ENCODE measurements around the gene MEA1. TPM values are rescaled to one million over a fixed set of nuclear protein-coding genes. Genes with fewer than 3 reads are reported as not detected.

Gene MEA1
- total RNA-seq, 1 experiment from 2014 or later, result 77.6 TPM

DNA sequence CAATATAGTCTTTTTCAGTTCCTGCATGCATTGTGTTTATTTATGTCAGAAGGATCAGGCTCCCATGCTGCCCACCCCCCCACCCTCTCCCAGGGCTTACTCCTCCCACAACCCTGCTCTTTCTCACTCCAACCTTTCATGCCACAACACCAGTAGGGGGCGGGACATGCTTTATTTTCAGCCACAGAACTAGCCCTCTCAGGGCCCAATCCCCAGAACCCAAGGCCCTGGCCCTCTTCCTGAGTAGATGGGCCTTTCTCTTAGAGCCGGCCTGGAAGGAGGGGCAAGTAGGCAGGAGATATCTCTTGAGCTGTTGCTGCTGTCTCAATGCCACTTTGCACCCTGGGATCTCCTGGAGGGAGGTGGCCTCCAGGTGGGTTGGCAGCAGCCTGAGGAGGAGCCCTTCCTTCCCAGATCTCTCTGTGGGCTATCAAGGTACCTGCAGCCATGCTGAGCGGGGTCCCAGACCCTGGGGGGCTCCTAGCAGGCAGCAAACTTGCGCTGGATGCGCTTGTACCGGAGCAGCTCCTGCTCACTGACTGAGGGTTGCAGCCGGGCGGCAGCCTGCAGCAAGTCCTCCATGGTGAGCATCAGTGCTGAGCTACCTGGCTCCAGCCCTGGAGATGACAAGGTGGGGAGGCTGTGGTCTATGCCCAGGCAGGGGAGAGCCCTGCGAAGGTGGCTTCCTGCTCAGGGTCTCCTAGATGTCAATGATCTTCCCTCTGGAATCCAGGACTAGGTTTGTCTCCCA lies 49.7 kb downstream of the MEA1 start:
- intact Hi-C loops (cut with micrococcal nuclease; ENCODE audit: unreplicated experiment), result no loop called here

DNA sequence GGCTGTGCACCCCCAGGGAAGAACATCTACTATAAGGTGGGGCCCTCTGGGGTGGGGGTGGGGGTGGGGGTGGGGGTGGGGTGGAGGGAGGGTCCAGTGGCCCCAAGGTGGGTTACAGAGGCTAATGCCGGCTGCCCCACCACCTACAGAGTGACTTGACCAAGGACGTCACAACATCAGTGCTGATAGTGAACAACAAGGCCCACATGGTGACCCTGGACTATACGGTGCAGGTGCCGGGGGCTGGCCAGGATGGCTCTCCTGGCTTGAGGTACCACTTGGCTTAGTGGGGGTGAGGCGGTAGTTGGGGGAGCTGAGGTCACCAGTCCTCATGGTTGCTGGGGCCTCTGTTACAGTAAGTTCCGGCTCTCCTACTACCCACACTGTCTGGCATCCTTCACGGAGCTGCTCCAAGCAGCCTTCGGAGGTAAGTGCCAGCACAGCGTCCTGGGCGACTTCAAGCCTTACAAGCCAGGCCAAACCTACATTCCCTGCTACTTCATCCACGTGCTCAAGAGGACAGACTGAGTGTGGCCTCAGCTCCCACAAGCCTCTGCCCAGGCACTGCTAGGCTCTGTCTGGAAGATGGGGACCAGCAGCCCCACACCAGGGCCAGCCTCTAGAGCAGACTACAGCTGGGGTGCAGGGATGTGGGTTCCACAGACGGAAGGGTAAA lies 50.4 kb downstream of the MEA1 start:
- no peak for DNase-seq
- BruUV-seq (replicated peaks), result no TSS peak
- Histone ChIP-seq H3K4me3 (no peak overlapping the region), H3K27me3 (ENCODE audit: insufficient read depth, low read depth) (no peaks in the 10 kb centered on the region), H2AFZ (no peak overlapping the region), H3K9me3 (ENCODE audit: insufficient read depth, low read depth) (no peaks in the 10 kb centered on the region), H3K27ac (no peak overlapping the region), H3K79me2 (ENCODE audit: low read depth) (no peaks in the 10 kb centered on the region), H3K9me2 (ENCODE audit: insufficient read depth) (no peaks in the 10 kb centered on the region), H3K4me1 (replicated peaks; ENCODE audit: insufficient read depth) (peaks cover 11% of the 10 kb centered on the region), H4K20me1 (ENCODE audit: insufficient read depth) (no peaks in the 10 kb centered on the region), H3F3A (ENCODE audit: insufficient read depth, low read depth) (peaks cover 9% of the 10 kb centered on the region; the same call in 1 of the 2 replicates), H3K36me3 (ENCODE audit: low read depth) (no peaks in the 10 kb centered on the region; the same call in 1 of the 2 replicates), H3K4me2 (no peak overlapping the region)
- POLR2A ChIA-PET (ENCODE audit: unreplicated experiment), result no interaction called here
- TF ChIP-seq, protein P1, sequence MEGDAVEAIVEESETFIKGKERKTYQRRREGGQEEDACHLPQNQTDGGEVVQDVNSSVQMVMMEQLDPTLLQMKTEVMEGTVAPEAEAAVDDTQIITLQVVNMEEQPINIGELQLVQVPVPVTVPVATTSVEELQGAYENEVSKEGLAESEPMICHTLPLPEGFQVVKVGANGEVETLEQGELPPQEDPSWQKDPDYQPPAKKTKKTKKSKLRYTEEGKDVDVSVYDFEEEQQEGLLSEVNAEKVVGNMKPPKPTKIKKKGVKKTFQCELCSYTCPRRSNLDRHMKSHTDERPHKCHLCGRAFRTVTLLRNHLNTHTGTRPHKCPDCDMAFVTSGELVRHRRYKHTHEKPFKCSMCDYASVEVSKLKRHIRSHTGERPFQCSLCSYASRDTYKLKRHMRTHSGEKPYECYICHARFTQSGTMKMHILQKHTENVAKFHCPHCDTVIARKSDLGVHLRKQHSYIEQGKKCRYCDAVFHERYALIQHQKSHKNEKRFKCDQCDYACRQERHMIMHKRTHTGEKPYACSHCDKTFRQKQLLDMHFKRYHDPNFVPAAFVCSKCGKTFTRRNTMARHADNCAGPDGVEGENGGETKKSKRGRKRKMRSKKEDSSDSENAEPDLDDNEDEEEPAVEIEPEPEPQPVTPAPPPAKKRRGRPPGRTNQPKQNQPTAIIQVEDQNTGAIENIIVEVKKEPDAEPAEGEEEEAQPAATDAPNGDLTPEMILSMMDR (conservative IDR thresholded peaks at IDR 0.05), result no peak
- TF ChIP-seq EZH2 (IDR thresholded peaks at IDR 0.05; ENCODE audit: low read depth), result no peak
- intact Hi-C loops (cut with micrococcal nuclease; ENCODE audit: unreplicated experiment), result no loop called here
- CTCF ChIA-PET, result no interaction called here

More for the DNA sequence above, 49.7 kb downstream of the MEA1 start:
- H3F3A ChIP-seq (ENCODE audit: insufficient read depth, low read depth), result peaks cover 9% of the 10 kb centered on the region; the same call in 1 of the 2 replicates
- CTCF ChIA-PET, result interaction anchor here (0.6 kb wide), 1 partner anchor 19 kb away, joined by 4 read pairs; no protein-coding TSS in a partner anchor
- H3K27ac ChIP-seq, result no peak overlapping the region
- H3K4me1 ChIP-seq (replicated peaks; ENCODE audit: insufficient read depth), result peaks cover 11% of the 10 kb centered on the region
- no peak overlapping the region for H3K4me2 ChIP-seq
- no peaks in the 10 kb centered on the region for H3K27me3 ChIP-seq (ENCODE audit: insufficient read depth, low read depth)
- POLR2A ChIA-PET (ENCODE audit: unreplicated experiment), result no interaction called here
- no peaks in the 10 kb centered on the region for H4K20me1 ChIP-seq (ENCODE audit: insufficient read depth)
- no peak overlapping the region for H2AFZ ChIP-seq
- H3K9me2 ChIP-seq (ENCODE audit: insufficient read depth), result no peaks in the 10 kb centered on the region
- BruUV-seq (replicated peaks), result no TSS peak
- H3K4me3 ChIP-seq, result no peak overlapping the region
- no peak for TF ChIP-seq EZH2 (IDR thresholded peaks at IDR 0.05; ENCODE audit: low read depth)
- TF ChIP-seq, protein P1 (conservative IDR thresholded peaks at IDR 0.05), result peak; percentile 49
- H3K36me3 ChIP-seq (ENCODE audit: low read depth), result no peaks in the 10 kb centered on the region; the same call in 1 of the 2 replicates
- no peaks in the 10 kb centered on the region for H3K79me2 ChIP-seq (ENCODE audit: low read depth)
- H3K9me3 ChIP-seq (ENCODE audit: insufficient read depth, low read depth), result no peaks in the 10 kb centered on the region
- DNase-seq, result peak in 1 of 2 experiments; percentile 25

DNA sequence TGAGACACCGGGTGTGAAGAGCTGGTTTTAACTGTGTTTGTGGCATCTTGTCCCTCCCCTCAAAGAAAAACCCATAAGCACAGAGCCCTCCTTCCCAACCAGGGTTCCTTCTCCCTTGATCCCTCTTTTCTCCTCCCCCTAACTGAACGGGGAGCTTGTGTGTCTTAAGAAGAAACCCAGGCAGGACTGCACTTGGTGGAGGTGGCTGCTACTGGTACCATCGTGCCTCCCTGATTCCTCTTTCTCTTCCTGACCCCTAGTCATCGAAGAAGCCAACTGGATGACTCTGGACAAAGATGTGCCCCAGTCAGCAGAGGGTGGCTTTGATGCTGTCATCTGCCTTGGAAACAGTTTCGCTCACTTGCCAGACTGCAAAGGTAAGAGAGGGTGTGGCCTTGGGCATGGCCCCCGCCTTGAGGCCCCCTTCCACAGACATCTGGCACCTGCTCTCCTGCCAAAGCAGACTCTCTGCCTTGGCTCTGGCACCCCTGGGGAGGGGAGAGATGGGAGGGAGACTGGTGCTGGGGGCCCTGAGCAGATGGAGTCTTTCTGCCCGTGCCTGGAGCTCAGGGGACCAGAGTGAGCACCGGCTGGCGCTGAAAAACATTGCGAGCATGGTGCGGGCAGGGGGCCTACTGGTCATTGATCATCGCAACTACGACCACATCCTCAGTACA lies 51.1 kb downstream of the MEA1 start:
- Histone ChIP-seq H3K9me2 (ENCODE audit: insufficient read depth) (no peaks in the 10 kb centered on the region), H3K79me2 (ENCODE audit: low read depth) (no peaks in the 10 kb centered on the region), H3K4me3 (no peak overlapping the region), H3K36me3 (ENCODE audit: low read depth) (no peaks in the 10 kb centered on the region; the same call in 1 of the 2 replicates), H2AFZ (no peak overlapping the region), H3K27ac (no peak overlapping the region), H3K4me1 (replicated peaks; ENCODE audit: insufficient read depth) (peaks cover 11% of the 10 kb centered on the region), H3F3A (ENCODE audit: insufficient read depth, low read depth) (peaks cover 9% of the 10 kb centered on the region; the same call in 1 of the 2 replicates), H3K4me2 (no peak overlapping the region), H3K27me3 (ENCODE audit: insufficient read depth, low read depth) (no peaks in the 10 kb centered on the region), H4K20me1 (ENCODE audit: insufficient read depth) (no peaks in the 10 kb centered on the region), H3K9me3 (ENCODE audit: insufficient read depth, low read depth) (no peaks in the 10 kb centered on the region)
- ChIA-PET POLR2A (ENCODE audit: unreplicated experiment) (no interaction called here), CTCF (no interaction called here)
- intact Hi-C loops (cut with micrococcal nuclease; ENCODE audit: unreplicated experiment), result no loop called here
- TF ChIP-seq, protein P1 (conservative IDR thresholded peaks at IDR 0.05), result no peak
- TF ChIP-seq EZH2 (IDR thresholded peaks at IDR 0.05; ENCODE audit: low read depth), result no peak
- no peak for DNase-seq
- BruUV-seq (replicated peaks), result no TSS peak

All from PC-9 (cell line).